HG03025 (cell line): ENCODE measurements around the gene TCOF1.
A peak's percentile ranks its signal among the peaks of the same experiment; 100 is the strongest.
"Not testable (repeated sequence)": the region's sequence is repeated elsewhere in the genome, so short reads cannot be mapped to it uniquely, and the experiment has no call there.

ENCODE experiments used
- ATAC-seq: cut with Tn5 transposase; IDR thresholded peaks from one replicate; pipeline ENCODE4 v1.9.1; 2021; ENCODE audit warnings: mild to moderate bottlenecking, moderate library complexity; ENCODE audit not compliant: unreplicated experiment, low FRiP score

The TCOF1 gene

DNA sequence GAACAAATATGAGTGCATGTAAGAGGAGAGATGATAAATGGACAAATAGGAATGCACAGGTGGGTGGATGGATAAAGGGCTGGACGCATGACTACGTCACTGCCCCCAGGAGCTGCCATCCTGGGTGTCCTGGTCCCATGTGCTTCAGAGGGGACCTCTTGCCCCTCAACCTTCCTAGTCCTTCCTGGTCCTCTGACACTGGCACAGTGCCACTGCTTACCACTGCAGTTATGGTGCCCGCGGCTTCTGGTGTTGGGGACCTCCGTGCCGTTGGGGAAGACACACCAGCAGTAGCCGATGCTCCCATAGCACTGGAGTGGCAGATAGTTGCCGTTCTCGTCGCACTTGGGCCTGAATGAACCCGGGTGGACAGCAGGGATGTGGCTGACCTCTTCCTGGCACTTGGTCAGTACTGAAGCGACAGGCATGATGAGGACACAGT, 45.4 kb downstream of the TCOF1 start:
- no peak for ATAC-seq

DNA sequence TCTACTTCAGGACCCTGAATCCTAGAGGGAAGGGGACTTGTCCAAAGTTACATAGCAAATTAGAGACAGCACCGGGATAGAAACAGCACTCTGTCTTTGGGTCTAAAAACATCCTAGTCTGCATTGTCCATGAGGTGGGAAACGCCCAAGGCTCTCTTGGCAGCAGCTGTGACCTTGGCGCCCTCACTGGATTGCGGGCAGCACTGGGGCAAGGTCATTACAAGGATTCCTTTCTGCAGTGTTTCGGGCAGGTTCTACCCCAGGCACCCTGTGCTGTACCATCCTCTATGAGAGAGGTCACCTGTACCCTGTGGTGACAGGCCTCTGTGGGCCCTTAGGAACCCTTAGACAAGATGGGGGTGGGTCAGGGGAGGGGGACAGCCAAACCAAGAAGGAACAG, 46.6 kb downstream of the TCOF1 start:
- no peak for ATAC-seq

DNA sequence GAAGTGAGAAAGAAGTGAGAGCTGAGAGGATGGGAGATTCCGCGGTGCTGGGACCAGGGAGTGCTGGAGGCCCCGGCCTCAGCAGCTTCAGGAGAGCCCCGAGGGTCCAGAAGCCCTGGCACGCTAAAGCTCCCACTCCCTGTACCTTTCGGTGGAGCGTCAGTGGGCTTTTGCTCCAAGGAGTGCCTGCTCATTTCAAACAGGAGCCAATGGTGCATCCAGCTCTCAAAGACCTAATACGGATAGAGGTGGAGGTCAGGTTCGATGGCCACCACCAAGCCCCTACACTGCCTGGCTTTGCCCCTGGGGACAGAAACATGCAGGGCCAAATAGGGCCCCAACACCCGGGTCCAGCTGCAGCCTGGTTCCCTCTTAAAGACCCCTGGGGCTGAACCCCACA, 47.0 kb downstream of the TCOF1 start:
- ATAC-seq = no peak

DNA sequence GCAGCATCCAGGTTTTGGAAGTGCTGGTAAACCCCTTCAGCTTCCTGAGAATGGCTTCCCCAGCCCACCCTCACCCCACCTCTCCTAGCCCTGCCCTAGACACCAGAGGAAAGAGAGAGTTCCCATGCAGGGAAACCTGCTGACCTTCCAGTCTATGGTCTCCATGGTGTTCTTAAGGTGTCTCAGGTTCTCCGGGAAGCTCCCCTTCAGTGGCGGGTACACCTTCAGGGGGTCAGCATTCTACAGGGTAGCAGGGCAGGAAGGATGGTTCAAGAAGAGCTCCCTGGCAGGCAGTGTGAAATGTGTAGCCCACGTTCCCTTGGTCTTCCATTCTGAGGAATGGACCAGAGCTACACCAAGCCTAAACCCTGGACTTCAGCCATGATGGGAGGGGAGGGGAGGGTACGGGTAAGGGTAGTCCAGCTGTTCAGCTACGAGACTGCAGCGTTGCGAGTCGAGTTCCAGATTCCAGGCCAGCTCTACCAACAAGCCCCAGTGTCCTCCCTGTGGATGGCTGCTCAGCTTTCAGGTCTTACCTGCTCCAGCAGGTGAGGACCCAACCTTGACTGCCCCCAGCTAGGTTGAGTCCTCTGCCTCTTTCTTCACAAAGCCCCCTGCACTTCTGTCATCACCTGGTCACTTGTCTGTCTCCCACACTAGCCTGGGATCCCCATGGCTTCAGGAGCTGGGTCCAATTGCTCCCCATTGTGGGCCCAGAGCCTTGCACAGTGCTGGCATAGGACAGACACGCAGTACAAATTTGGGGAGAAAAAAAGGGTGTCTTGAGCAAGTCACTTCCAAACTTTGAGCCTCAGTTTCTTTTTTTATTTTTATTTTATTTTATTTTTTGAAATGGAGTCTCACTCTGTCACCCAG, 47.7 kb downstream of the TCOF1 start:
- ATAC-seq = no peak

DNA sequence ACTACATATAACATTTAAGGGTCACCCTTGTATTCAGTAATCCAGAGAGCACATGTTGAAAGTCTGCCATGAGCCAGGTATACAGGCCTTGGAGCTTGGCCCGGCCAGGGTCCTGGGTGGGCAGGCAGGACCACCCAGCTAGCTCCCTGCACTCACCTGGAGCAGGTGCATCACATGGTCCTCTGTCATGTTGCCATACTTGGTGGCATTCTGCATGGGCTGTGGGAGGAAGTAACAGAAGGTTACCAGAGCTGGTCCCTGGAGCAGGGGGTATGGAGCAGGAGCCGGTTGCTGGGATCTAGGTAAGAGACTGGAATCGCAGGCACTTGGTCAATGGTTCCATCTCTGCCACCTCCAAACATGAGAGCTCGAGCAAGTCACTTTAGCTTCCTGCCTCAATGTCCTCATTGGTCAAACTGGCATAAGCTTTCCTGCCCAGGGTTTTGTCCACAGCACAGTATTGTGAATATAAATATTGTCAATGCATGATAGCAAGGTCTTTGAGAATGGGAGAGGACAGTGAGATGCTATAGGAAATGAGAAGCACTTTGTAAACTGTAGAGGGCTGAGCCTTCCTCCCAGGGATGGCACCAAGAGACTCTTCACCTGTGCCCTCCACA, 48.7 kb downstream of the TCOF1 start:
- no peak for ATAC-seq

DNA sequence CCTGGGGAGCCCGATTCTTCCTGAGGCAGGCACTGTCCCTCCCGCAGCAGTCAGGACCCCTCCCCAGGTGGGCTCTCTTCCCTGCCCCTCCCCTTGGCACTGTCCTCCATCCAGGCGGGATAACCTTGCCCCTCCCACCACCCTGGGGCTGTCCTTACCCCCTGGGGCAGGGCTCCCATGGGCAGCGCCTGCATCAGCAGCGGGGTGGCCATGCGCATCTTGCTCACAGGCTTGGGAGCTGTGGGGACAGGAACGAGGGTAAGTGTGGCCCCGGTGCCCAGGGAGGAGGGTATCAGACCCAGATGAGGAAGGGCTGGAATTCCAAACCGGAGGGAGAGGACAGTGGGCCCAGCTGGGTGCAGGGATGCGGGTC, 49.2 kb downstream of the TCOF1 start:
- ATAC-seq = no peak

DNA sequence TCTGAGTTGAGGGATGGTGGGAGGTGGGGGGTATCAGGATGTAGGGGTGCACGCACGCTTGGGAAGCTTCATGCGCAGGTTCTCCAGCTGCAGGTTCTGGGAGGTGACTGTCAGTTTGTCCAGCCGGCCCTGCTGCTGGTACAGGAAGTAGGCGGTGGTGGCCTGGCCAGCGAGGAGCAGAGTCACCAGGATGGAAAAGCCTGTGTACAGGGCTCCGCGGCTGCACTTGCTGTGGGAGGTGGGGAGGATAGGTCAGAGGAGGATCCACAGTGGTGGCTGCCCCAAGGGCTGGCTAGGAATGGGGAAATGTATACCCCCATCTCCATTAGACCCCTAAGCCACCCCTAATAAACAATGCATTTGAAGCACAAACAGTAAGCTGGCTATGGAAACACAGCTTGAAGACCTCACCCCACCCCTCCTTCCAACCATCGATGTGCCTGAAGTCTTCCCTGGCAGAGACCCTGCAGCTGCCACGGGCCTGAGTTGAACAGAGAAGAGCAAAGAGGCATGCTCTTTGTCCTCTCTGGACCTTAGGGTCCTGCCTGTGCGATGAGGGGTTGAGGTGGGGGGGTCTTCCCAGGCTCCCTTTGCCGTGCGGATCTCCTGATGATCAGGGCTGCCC, 49.7 kb downstream of the TCOF1 start:
- ATAC-seq = no peak

DNA sequence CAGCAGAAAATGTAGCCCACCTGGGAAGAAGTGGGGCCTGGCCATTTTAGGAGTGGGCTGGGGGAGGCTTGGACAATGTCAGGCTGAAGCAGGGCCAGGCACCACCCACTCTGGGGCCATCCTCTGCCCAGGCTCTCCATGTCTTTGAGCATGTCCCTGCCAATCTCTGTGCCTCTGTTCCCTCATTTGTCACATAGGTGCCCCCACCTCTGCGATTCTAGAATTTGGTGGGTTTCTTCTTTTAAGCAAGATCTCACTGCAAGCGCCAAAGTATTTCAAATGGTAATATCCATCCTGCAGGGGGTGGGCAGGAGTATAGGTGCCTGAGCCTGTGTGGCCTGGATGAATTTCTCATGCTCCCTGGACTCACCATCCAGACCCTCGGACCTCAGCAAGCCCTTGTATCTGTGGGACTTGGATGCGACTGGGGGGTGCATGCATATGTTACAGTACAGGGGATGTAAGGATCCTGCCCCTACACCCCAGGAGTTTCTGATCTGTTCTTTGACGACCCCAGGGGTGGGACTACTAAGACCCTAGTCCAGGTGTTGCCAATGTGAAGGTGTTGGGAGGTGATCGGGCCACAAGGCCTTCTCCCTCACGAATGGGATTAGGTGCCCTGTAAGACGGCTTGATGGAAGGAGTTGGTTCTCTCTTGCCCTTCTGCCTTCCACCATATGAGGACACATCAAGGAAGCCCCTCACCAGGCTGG, 50.9 kb downstream of the TCOF1 start:
- no peak for ATAC-seq

DNA sequence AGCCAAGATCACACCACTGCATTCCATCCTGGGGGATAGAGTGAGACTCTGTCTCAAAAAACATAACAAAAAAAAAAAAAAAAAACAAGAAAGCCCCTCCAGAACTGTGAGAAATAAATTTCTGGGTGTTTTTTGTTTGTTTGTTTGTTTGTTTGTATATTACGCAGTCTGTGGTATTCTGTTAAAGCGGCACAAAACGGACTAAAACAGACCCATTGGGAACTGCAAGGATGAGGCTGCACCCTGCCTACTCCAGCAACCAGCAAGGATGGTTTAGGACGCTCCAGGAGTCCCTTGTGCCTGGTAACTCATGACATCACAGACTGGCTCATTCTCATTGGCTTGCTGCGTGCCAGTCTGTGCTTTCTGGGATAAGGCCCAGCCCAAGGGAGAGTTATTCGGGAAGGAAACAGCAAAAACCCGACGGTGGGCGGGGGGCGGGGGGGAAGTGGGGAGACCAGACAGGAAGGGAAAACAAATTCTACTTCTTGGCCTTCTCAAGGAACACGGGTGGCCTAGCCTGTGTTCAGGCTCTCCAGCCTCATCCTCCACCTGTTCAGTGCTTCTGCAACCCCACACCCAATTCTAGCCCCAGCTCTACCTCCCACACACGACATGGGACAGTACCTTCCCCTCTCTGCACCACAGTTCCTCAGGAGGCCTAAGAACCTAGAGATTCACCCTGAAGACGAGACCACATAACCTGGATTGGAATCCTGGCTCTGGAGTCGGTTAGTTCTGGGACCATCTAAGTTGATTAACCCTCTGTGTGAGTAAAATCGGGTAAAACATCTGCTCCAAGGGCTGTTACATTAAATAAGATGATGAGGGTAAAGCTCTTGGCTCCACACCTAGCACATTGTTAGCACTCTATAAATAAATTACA, 52.4 kb downstream of the TCOF1 start:
- ATAC-seq = peak; percentile 27

DNA sequence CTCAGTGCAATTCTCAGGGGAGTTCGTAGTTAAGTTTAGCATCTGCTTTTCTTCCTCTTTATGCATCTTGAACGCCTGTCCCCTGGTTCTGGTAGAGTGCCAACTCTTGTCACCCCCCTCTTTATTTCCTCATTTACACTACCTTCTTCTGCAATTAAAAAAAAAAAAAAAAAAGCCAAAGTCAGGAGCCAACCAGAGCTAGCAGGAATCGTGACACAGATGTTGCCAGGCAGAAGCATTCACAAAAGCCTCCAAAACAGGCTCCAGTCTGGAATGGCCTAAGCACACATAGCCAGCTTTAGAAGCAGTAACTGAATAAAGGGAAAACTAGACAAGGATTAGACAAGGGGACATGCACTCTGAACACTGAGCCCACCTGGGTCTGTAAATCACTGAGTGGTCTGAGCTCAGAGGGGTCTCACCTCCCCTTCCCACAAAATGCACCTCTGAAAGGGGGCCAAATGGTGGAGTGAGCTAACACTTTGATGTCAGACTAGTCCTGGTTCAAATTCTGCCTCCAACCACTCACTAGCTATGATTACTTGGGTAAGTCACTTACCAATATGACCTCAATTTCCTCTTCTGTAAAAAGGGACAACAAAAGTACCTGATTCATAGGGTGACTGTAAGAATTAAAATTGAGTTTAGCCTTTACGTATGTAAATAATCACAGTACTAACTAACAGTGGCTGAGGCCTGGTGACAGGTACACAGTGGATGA, 53.2 kb downstream of the TCOF1 start:
- no peak for ATAC-seq

DNA sequence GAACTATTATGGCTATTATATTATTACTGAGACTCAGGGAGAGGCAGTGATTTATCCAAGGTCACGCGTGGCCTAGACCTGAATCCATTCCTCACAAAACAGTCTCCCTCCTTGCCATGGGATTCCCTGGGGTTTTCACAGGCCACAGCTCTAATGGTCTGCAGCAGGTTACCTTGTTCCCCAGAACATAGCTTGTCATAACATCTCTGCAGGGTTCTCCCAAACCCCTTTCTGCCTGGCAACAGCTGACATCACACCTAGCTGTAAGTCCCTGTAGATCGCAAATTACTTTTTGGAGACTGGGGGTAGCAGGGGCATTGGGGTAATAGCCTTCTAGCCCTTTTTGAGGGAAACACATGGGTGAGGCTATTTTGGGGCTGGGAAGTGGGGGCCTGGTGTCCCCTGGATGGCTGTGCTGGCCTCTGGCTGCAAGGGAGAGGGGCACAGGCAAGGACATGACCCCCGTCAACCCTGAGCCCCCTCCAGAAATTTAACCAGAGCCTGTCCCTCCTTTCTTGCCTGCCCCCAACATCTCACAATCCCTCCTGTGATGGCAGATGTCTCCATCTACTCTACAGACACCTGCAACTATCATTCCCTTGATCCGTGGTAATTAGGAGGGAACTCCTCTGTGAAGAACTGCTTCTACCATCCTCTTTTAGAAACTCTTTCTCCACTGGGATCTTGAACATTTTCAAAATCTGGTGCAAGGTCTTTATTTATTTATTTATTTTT, 53.9 kb downstream of the TCOF1 start:
- no peak for ATAC-seq

DNA sequence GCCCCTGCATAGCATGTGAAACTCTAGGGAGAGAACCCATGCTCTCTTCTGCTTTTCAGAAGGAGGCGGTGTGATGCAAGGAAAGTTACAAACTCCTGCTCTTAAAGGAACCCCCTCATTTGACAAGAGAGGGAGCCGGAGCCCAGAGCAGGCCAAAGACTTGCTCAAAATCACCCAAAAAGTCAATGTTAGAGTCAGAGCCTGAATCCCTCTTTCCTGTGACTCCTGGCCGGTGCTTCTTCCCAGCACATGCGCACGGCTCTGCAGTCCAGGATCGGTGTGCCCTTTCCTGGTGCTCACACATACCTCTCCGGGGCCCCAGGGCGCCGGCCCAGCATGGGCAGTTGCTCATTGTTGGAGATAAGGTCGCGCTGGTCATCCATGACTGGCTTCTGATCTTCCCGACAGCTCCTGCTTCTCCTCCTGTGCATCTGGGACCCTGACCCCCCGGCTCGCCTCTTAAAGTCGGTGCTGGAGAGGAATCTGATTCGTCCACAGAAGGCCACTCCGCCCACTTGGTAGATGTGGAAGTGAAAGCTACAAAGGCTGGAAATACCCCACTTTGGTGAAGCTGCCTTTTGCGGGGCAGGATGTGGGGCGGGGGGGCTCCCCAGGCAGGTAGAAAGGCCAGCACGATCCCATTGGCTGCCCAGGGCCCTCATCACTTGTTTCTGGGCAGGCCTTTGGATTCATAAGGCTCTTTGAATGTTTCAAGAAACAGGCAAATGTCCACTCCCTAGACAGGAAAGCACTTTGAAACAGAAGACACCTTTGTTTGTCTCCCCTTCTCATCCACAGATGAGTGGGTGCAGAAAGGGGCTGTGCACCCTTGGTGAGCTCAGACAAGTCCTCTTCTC, 55.0 kb downstream of the TCOF1 start, which contains the start of gene CD74:
Gene CD74, minus strand, starts transcription at position 592 of the 857 bp plus-strand sequence. Its CDS starts 161 bp downstream, at position 431.
- peak; percentile 66 for ATAC-seq

DNA sequence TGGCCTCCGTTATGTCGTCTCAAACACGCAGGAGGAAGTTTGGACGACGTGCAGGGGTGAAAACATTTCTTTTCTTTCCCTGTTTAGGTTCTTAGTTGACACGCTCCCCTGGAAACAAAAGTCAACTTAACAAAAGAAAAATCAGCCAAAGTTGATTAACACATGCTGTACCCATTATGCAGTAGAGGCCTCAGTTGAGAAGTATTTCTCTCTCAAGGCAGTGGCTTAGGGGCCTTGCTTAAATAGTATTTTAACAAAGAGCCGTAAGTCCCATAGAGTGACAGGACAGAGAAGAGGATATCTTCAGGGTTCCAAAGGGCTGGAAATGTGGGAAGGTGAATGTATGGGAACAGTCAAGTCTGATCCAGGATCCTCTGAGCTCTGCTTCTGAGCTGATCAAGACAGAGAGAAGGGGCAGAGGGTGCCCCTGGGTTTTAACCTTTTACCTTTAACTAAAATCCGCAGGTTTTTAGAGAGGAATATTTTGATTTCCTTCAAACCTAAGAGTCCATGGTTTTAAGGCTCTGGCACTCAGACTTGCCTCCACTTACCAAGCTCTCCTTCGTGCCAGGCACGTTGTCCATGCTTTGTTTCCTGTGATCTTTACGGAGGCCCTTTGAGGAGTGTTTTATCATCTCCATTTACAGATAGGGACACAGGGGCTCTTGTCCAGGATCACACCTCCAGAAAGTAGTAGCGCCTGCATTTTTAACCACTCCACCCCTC, 55.8 kb downstream of the TCOF1 start:
- ATAC-seq = no peak

DNA sequence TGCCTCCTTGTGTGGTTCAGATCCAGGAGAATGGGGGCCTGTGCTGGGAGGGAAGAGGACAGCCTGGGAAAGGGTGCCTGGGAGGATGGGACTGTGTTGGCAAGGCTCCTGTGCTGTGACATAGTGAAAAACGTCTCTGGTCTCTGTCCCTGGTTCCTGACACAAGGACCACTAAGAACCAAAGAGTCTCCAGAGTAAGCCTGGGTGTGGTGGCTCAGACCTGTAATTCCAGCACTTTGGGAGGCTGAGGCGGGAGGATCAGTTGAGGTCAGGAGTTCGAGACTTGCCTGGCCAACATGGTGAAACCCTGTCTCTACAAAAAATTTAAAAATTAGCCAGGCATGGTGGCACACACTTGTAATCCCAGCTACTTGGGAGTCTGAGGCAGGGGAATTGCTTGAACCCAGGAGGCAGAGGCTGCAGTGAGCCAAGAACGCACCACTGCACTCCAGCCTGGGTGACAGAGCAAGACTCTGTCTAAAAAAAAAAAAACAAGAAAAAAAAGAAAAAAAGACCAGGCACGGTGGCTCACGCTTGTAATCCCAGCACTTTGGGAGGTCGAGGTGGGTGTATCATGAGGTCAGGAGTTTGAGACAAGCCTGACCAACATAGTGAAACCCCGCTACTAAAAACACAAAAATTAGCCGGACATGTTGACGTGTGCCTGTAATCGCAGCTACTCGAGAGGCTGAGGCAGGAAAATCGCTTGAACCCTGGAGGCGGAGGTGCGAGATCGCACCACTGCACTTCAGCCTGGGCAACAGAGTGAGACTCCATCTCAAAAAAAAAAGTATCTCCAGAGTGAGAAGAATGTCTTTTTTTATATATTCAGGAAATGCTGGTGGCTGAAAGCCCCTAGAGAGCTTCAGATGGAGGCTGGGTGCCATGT, 56.6 kb downstream of the TCOF1 start:
- not testable (repeated sequence) for ATAC-seq

DNA sequence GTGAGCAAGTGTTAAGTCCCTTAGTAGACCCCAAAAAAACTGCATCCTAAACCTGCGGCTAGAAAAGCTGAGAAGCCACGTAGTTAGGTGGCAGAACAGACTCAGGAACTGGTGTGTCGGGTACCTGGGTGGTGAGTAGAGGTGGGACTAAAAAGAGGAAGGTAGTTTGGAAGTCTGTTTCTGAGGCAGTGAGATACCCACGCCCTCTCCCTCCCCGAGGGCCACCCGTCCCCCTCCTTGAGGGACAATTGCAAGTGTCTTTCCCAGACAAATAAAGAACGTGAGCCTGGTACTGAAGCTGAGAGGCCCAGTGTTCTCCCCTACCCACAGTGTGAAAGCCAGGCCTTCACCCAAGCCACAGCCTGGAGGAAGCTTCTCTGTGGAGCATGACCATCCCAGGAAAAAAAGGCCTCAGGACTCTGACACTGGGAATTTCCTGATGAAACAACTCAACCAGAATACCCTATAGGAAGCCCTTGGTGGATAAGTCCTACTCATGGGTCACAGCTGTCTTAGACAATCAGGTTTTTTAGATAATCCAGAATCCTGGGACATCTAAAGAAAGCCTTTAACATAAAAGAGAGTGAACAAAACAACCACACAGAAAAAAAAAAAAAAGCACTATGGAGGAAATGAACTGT, 62.3 kb downstream of the TCOF1 start:
- ATAC-seq = no peak

DNA sequence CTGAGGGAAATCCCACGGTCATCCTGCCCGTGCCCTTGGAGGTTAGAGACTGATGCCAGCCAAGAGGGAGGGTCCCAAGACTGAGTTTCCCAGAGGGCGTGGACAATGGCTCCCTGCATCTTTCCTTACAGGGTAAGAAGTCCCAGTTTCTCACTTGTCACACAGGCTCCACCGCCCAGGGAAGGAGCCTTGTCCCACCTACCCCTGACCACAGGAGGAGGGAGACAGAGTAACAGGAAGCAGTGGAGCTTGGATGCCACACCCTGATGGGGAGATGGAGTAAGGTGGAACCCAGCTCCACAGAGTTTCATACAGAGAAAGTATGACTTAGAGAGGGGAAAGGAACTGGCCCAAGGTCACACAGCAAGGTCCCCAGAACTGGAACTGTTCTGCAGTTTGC, 64.6 kb downstream of the TCOF1 start:
- ATAC-seq = no peak
